Muscle of arm (tissue), 12 donors: ENCODE measurements around the gene PNLIPRP2. TPM values are rescaled to one million over a fixed set of nuclear protein-coding genes. Genes with fewer than 3 reads are reported as not detected.

Source experiments
- DNase-seq: peaks from one replicate; pipeline ENCODE4 v3.0.0-alpha.2; 2013
- polyA plus RNA-seq, 12 donors: library from polyadenylated mRNA; unstranded; fragments of 120-200 nt; gene quantifications; one replicate each; pipeline ENCODE4 v1.2.1, GENCODE V29; 2013; ENCODE audit not compliant: insufficient read length in 12 of 12

PNLIPRP2 gene
- polyA plus RNA-seq, 12 donors = 0.13 to 0.79 (median 0.22) TPM; not detected in 7

DNA sequence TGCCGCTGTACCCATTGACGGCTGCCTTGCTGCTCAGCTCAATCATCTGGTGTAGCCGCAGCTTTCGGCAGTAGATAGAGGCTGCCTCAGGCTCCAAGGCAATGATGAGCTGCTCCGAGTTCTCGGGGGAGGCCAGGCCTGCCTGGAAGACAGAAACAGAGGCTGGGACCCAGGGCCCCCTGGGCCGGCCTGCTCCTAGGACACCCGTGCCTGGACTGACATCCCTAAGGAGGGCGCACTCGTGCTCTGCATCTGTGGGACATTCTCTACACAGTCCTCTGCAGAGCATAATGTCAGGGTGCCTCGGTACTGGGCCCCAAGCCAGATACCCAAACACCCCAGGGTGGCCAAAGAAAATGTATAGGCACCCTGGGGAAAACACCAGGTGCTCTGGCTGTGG lies 63.1 kb downstream of the PNLIPRP2 start:
- no peak for DNase-seq

DNA sequence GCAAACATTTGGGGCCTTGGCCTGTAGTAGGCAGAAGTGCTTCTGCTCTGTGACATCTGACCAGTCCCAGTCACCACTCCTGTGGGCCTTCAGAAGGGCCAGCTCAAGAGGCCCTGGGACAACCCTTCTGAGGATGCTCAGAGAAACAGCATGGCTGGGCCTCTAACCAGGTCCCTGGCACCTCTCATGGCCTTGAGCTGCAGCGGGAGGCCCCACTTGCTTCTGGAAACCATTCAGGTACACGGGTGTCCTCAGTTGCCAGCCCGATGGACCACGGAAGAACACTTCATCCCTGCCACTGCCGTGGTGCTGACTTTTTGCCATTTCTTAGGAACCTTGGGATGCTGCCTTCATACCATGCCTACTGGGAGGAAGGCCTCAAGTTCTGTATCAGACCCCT lies 64.0 kb downstream of the PNLIPRP2 start:
- no peak for DNase-seq

GRCh38 chr10:116685807-116686206 lies 65.1 kb downstream of the PNLIPRP2 start:
- no peak for DNase-seq

GRCh38 chr10:116686632-116687031 lies 65.9 kb downstream of the PNLIPRP2 start:
- DNase-seq = no peak

DNA sequence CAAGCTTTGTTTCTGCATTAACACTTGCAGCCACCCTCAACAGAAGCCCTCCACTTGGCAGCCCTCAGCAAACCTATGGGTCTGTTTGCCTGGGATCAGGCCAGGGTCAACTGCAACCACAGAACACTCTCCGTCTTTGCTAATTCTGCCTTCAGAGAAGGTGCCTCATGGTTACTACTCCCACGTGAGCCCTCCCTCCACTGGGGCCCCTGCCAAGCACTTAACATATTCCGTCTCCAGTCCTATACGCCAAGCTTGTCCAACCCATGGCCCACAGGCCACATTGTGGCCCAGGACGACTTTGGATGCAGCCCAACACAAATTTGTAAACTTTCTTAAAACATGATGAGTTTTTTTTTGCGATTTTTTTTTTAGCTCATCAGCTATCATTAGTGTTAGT lies 66.9 kb downstream of the PNLIPRP2 start:
- DNase-seq = no peak

- peak; percentile 55 for DNase-seq
Measured at GRCh38 chr10:116688241-116688711, 67.5 kb downstream of the PNLIPRP2 start.

DNA sequence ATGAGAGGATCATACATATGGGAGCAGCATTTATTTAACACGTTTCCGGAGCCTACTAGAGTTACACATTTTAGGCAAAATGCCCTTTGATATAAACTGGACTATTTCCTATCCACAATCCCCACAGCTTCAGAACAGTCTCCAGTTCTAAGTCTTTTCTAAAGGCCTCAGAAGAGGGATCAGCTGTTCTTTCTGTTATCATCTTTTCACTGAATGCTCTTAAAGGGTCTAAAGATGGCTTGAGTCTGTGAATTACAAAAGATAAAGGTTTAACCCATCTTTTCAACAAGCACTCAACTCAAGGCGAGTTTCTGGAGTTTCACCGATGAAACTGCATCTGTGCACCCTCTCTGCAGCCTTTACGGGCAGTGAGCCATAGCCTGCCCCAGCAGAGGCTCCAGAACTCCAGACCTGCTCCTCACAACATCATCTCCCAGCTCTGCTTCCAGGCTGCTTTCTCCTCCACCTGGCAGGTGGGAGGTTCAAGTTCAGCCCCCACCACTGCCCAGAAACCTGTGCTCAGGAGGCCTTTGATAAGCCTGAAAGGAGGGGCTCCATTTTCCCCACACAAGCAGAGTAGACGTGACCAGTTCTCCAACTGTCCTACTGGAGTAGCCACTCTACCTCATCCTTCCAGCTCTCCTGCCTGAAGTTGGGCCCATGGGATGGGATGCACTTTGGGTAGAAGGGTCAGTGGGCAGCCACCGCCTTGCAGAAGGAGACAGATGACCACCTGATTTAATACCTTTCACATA lies 68.2 kb downstream of the PNLIPRP2 start:
- no peak for DNase-seq

GRCh38 chr10:116689744-116690143 lies 69.0 kb downstream of the PNLIPRP2 start:
- no peak for DNase-seq

GRCh38 chr10:116690356-116691322 lies 69.9 kb downstream of the PNLIPRP2 start:
- DNase-seq = peak; percentile 65

GRCh38 chr10:116691635-116692034 lies 70.9 kb downstream of the PNLIPRP2 start:
- peak; percentile 82 for DNase-seq

DNA sequence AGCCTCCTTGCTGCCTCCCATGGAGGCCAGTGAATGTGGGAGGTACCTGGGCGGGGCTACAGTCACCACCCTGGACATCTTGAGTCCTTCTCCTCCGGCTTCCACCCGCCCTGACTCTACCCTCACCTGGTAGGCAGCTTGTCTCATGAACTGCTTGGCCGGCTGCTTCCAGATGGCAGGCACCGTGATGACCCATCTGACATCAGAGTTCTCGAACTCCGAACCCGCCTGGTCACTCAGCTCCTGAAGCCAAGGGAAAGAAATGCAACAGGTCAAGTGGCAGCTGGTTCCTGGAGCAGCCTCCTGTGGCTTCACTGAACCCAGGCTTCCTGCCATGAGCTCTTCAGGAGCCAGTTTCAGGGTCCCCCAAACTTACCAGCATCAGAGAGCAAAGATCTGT lies 71.5 kb downstream of the PNLIPRP2 start:
- no peak for DNase-seq

DNA sequence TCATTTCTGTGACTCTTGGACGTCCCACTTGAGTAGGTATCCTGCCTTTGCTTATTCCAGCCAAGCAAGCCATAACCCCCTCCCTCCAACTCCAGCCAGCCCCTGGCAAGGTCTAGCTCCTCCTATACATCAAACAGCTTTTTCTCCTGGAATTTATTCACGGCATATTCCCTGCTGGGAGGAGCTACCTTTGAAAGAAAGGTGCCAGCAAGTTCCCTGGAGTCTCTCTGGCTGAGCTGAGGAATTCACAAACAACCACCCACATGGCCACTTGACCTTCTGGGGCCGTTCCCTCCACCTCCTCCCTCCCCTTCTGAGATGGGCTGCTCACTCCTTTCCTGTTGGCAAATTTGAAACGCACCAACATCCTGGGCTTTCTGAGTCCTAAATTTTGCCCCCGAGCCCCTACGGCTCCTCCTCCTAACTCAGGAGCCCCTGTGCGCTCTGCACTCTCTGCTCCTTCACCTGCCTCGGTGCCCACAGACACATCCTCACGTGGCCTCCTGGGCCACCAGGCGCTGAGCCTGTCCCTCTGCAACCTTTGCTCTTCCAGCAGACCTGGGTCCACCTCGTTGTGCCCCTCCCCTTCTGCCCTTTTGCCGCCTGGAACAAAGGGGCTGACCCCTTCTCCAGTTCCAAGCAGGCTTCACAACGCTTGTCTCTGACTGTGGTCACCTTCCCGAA lies 73.6 kb downstream of the PNLIPRP2 start:
- no peak for DNase-seq

Other genes with a start within 250 kb of the PNLIPRP2 start
- gene PNLIPRP3, start 193.1 kb upstream of the PNLIPRP2 start, polyA plus RNA-seq = under 1 TPM in 2 of 12 donors, not detected in 10; 0.27 to 0.39 TPM
- under 1 TPM in 6 of 12 donors, not detected in 6; 0.12 to 0.45 (median 0.16) TPM for gene PNLIP, start 75.0 kb upstream of the PNLIPRP2 start, polyA plus RNA-seq
- gene PNLIPRP1, start 30.0 kb upstream of the PNLIPRP2 start, polyA plus RNA-seq = not detected
- gene HSPA12A, start 121.6 kb downstream of the PNLIPRP2 start, polyA plus RNA-seq = 10 to 100 TPM in 3 of 12 donors, 1 to 10 TPM in 8, not detected in 1; 4.6 to 14.6 (median 7.4) TPM
- gene ENO4, start 228.5 kb downstream of the PNLIPRP2 start, polyA plus RNA-seq = 1 to 10 TPM in 2 of 12 donors, under 1 TPM in 8, not detected in 2; 0.18 to 1.5 (median 0.54) TPM